Heart left ventricle (tissue), 16 donors: ENCODE data around the gene FBXO48. TPM values are rescaled to one million over a fixed set of nuclear protein-coding genes. Genes with fewer than 3 reads are reported as not detected.

Experiments used
- ATAC-seq, 4 donors: fragments of 200-7000 bp; cut with Tn5 transposase; one replicate each; pipeline ENCODE4 v1.9.1; 2020 to 2022; ENCODE audit warnings: moderate library complexity in 4 of 4, mild to moderate bottlenecking in 3 of 4, moderate number of reproducible peaks in 1 of 4
- DNase-seq, 5 donors: peaks; one replicate each; pipeline ENCODE4 v3.0.0-alpha.2; 2020
- H3K27ac ChIP-seq, 12 donors: fragments of 200-600 bp; sonication (generic) in 4 of 12; one replicate each; pipeline versions ENCODE4 v1.5.0 to v1.8.0; 2016 to 2022; ENCODE audit warnings: mild to moderate bottlenecking in 2 of 12
- H3K27me3 ChIP-seq, 9 donors: fragments of 200-600 bp; sonication (generic) in 2 of 9; one replicate each; pipeline versions ENCODE4 v1.5.1 to v1.8.0; 2016 to 2022; ENCODE audit warnings: mild to moderate bottlenecking in 3 of 9
- H3K36me3 ChIP-seq, 9 donors: fragments of 200-600 bp; sonication (generic) in 2 of 9; one replicate each; pipeline versions ENCODE4 v1.5.0 to v1.8.0; 2018 to 2022; ENCODE audit warnings: mild to moderate bottlenecking in 2 of 9
- H3K4me1 ChIP-seq, 12 donors: fragments of 200-600 bp; sonication (generic) in 4 of 12; one replicate each; pipeline versions ENCODE4 v1.5.0 to v1.8.0; 2016 to 2022; ENCODE audit warnings: mild to moderate bottlenecking in 3 of 12
- H3K4me3 ChIP-seq, 12 donors: fragments of 200-600 bp; sonication (generic) in 4 of 12; one replicate each; pipeline versions ENCODE4 v1.5.0 to v1.8.0; 2017 to 2022; ENCODE audit warnings: mild to moderate bottlenecking in 9 of 12, moderate library complexity in 4 of 12
- H3K9me3 ChIP-seq, 12 donors: fragments of 200-600 bp; sonication (generic) in 4 of 12; one replicate each; pipeline versions ENCODE4 v1.5.0 to v1.8.0; 2016 to 2022; ENCODE audit warnings: mild to moderate bottlenecking in 1 of 12
- CTCF ChIP-seq, 12 donors: fragments of 200-600 bp; sonication (generic) in 4 of 12; IDR thresholded peaks; one replicate each; pipeline versions ENCODE4 v1.5.0 to v1.8.0; 2018 to 2022; ENCODE audit warnings: antibody characterized with exemption in 12 of 12, mild to moderate bottlenecking in 5 of 12
- POLR2A ChIP-seq, 2 donors: fragments of 450-650 bp; IDR thresholded peaks; one replicate each; pipeline ENCODE4 v1.6.1; 2017; ENCODE audit warnings: antibody characterized with exemption in 2 of 2, mild to moderate bottlenecking in 2 of 2, moderate library complexity in 2 of 2
- WGBS, 4 donors: extraction: QIAGEN DNeasy Blood & Tissue Kit in 2 of 4; methylation state at CpG; one replicate each; pipeline versions ENCODE4 v1.1.5 to v1.1.7; 2013 to 2018; 5-methylcytosine and 5-hydroxymethylcytosine counted together
- intact Hi-C, 10 donors: fragments of 100-400 bp; cut with DNase I; formaldehyde crosslinking; loops; one replicate each; pipeline versions ENCODE4 v1.11.1 to v1.14.2; 2022
- polyA plus RNA-seq, 2 donors: library from polyadenylated mRNA; stranded (reverse); fragments of 200-250 nt; gene quantifications; one replicate each; pipeline ENCODE4 v1.2.3, GENCODE V29; 2013
- total RNA-seq, 9 donors: library from RNA; depleted of rRNA in 2 of 9; stranded (reverse); fragments of >200 nt in 2 of 9; fragmentation: NEBNext Ultra II Directional in 3 of 9; extraction: Animal tissue kit (Norgen Biotek cat#: 25700) in 3 of 9; gene quantifications; one replicate each; pipeline versions ENCODE4 v1.1.0 to v1.2.4, GENCODE V29; 2016 to 2023
- donor health status: ischemic (EF 13 %, LVEDD 7.1; RV severe dilation, severe dysfunction).
- donor health status: healthy with polysubstance abuse.
- donor health status: DM: no; HTN: yes; CAD: no.
- donor health status: DM: no; HTN: no; CAD: no.
- donor health status: ischemic (EF 25% LVEDD 6.9; RV normal size, moderate dysfunction).
- donor health status: ischemic (EF 25% LVEDD 5.7; RV mildly dilated, moderate dysfunction).
- donor health status: healthy.
- donor health status: DM: yes; HTN: yes; CAD: no.
- donor health status: ischemic (EF 35%, LVEDD 5.7; RV mildly dilated, moderate dysfunction).
- donor health status: nonischemic (EF 11% LVEDD 7.7; RV severe dilation, severe dysfunction).
- donor health status: DM: yes; HTN: yes; CAD: no.
- donor health status: PGD.
- donor health status: ischemic (EF 29% LVEDD 5.4; RV normal size, mild dysfunction).
- donor health status: nonischemic (EF 23%, LVEDD 6.1; RV moderate dilation, normal function).

FBXO48 gene
- total and polyA plus RNA-seq, 11 donors: 0.42 to 1.3 (median 1.1) TPM

- Histone ChIP-seq H3K27ac (peak overlapping the region in 9 of 12 donors; percentile 18 to 78 (median 53)), H3K4me1 (peaks cover 0 to 33% (median 18%) of the 10 kb centered on the region in 12 donors), H3K27me3 (no peaks in the 10 kb centered on the region), H3K9me3 (no peaks in the 10 kb centered on the region), H3K36me3 (no peaks in the 10 kb centered on the region), H3K4me3 (no peak overlapping the region)
- no peak for TF ChIP-seq CTCF (IDR thresholded peaks at IDR 0.05)
- TF ChIP-seq POLR2A (IDR thresholded peaks at IDR 0.05): no peak
- no peak for ATAC-seq
- intact Hi-C loops: loop anchor here in 2 of 10 donors (5.0 to 10.0 kb wide), 2 partner anchors 141 to 314 kb away; no protein-coding TSS in a partner anchor
- WGBS, 4 donors: 9 to 13% (median 11%) methylated on average over 4 of the region's 4 CpGs
- DNase-seq: no peak
Measured at GRCh38 chr2:68436270-68436669, 30.8 kb downstream of the FBXO48 start.

- no peaks in the 10 kb centered on the region for H3K9me3 ChIP-seq
- ATAC-seq (peak in 1 of 4 donors; percentile 35), DNase-seq (no peak)
- no peak overlapping the region for H3K4me3 ChIP-seq
- no peak for TF ChIP-seq CTCF (IDR thresholded peaks at IDR 0.05)
- no peak for TF ChIP-seq POLR2A (IDR thresholded peaks at IDR 0.05)
- H3K36me3 ChIP-seq: no peaks in the 10 kb centered on the region
- peaks cover 0 to 27% (median 16%) of the 10 kb centered on the region in 12 donors for H3K4me1 ChIP-seq
- no peaks in the 10 kb centered on the region for H3K27me3 ChIP-seq
- intact Hi-C loops: loop anchor here in 2 of 10 donors (5.0 to 10.0 kb wide), 2 partner anchors 141 to 313 kb away; no protein-coding TSS in a partner anchor
- H3K27ac ChIP-seq: peak overlapping the region in 9 of 12 donors; percentile 18 to 78 (median 53)
Measured at GRCh38 chr2:68435615-68436014, 31.5 kb downstream of the FBXO48 start.

GRCh38 chr2:68434981-68435380 lies 32.1 kb downstream of the FBXO48 start:
- H3K9me3 ChIP-seq: no peaks in the 10 kb centered on the region
- intact Hi-C loops: loop anchor here in 2 of 10 donors (5.0 to 10.0 kb wide), 2 partner anchors 140 to 313 kb away; no protein-coding TSS in a partner anchor
- no peak for DNase-seq
- no peaks in the 10 kb centered on the region for H3K27me3 ChIP-seq
- H3K4me1 ChIP-seq: peaks cover 0 to 27% (median 14%) of the 10 kb centered on the region in 12 donors
- ATAC-seq: peak in 2 of 4 donors; percentile 16 to 30
- no peaks in the 10 kb centered on the region for H3K36me3 ChIP-seq
- no peak for TF ChIP-seq POLR2A (IDR thresholded peaks at IDR 0.05)
- H3K4me3 ChIP-seq: no peak overlapping the region
- peak overlapping the region in 2 of 12 donors; percentile 60 to 62 for H3K27ac ChIP-seq

- ATAC-seq (no peak), DNase-seq (no peak)
- Histone ChIP-seq H3K36me3 (no peaks in the 10 kb centered on the region), H3K27ac (no peak overlapping the region), H3K27me3 (no peaks in the 10 kb centered on the region), H3K9me3 (no peaks in the 10 kb centered on the region), H3K4me3 (no peak overlapping the region), H3K4me1 (peaks cover 0 to 33% (median 14%) of the 10 kb centered on the region in 12 donors)
- WGBS, 4 donors: 80 to 86% (median 84%) methylated on average over 12 to 14 of the region's 14 CpGs
- TF ChIP-seq CTCF (IDR thresholded peaks at IDR 0.05): no peak
- TF ChIP-seq POLR2A (IDR thresholded peaks at IDR 0.05): no peak
- intact Hi-C loops: loop anchor here in 1 of 10 donors (10.0 kb wide), 1 partner anchor 138 kb away; no protein-coding TSS in a partner anchor
Measured at GRCh38 chr2:68432696-68433658, 34.1 kb downstream of the FBXO48 start.
